ENCODE results near the gene CHIA.

- TF ChIP-seq POLR2AphosphoS5 (IDR thresholded peaks at IDR 0.05; ENCODE audit: insufficient read depth in 1 of 2, low read depth in 1 of 2) (peak; percentile 29 to 64), POLR2A (IDR thresholded peaks at IDR 0.05) (no peak)
- TF ChIP-seq, protein P1, sequence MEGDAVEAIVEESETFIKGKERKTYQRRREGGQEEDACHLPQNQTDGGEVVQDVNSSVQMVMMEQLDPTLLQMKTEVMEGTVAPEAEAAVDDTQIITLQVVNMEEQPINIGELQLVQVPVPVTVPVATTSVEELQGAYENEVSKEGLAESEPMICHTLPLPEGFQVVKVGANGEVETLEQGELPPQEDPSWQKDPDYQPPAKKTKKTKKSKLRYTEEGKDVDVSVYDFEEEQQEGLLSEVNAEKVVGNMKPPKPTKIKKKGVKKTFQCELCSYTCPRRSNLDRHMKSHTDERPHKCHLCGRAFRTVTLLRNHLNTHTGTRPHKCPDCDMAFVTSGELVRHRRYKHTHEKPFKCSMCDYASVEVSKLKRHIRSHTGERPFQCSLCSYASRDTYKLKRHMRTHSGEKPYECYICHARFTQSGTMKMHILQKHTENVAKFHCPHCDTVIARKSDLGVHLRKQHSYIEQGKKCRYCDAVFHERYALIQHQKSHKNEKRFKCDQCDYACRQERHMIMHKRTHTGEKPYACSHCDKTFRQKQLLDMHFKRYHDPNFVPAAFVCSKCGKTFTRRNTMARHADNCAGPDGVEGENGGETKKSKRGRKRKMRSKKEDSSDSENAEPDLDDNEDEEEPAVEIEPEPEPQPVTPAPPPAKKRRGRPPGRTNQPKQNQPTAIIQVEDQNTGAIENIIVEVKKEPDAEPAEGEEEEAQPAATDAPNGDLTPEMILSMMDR (IDR thresholded peaks at IDR 0.05), result no peak
Observed at GRCh38 chr1:111275079-111275478, 15.6 kb upstream of the CHIA start.
